HG02981 (cell line): ENCODE data around the gene NFATC2.
A peak's percentile ranks its signal among the peaks of the same experiment; 100 is the strongest.

Experiments
- ATAC-seq: cut with Tn5 transposase; IDR thresholded peaks from one replicate; pipeline ENCODE4 v1.9.1; 2021; ENCODE audit warnings: mild to moderate bottlenecking, moderate library complexity; ENCODE audit not compliant: unreplicated experiment

Gene NFATC2

DNA sequence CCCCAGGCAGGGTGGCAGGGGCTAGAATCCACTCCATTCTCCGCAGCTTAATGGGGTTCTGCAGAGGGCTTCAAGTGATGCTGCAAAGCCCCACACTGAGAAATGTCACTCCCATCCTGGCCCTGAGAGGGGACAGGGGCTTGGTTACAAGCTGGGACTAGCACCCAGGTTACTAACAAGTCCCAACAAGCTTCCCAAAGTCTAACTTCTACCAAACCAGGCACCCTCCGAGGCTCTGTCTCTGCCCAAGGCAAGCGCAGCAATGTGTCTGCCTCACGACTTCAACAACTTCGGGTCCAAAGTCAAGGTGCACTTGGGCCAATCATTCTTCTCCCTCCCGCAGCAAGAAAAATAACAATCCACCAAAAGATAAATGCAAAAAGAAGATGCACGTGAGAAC is 45.6 kb downstream of the NFATC2 start:
- ATAC-seq = no peak

- no peak for ATAC-seq
Observed at GRCh38 chr20:51495921-51496545, 46.5 kb downstream of the NFATC2 start.

DNA sequence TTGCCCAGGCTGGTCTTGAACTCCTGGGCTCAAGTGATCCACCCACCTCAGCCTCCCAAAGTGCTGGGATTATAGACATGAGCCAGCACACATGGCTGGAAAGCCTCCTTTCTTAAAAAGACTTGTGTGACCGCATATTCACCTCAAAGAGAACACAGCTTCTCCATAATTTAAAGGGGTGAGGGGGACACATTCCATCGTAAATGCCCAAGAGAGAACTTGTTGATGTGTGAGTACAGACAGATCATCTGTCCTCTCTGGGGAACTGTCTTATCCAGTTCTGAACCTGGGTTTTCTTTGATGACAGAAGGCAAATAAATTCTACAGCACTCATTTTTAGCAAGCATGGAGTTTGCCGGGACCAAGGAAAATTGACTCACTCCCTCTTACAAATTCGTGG is 47.2 kb downstream of the NFATC2 start:
- ATAC-seq = no peak

GRCh38 chr20:51494241-51495110 is 48.0 kb downstream of the NFATC2 start:
- ATAC-seq = no peak

DNA sequence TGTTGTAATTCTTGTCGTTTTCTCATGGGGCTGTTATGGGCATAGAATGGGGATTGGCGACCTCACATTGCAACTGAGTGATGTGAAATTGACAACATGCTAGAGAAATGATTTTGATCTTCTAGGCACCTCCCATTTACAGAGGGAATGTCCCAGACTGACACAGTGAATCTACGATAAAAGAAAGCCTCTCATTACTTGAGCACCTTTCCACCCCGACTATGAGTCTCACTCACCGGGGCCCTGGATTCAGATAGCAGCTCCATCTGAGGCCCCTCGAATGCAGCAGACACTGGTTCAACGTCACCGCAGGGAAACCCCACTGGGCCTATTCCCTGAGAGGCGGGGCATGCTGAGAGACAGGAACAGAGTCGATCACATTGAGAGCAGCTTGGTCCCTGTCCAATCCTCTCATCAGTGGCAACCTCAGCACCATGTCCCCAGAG is 49.1 kb downstream of the NFATC2 start:
- no peak for ATAC-seq

- no peak for ATAC-seq
Observed at GRCh38 chr20:51492167-51493092, 50.1 kb downstream of the NFATC2 start.

GRCh38 chr20:51491393-51491792 is 51.1 kb downstream of the NFATC2 start:
- ATAC-seq = no peak

- ATAC-seq = no peak
Observed at GRCh38 chr20:51490635-51491034, 51.9 kb downstream of the NFATC2 start.

- ATAC-seq = no peak
Observed at GRCh38 chr20:51489611-51490010, 52.9 kb downstream of the NFATC2 start.

DNA sequence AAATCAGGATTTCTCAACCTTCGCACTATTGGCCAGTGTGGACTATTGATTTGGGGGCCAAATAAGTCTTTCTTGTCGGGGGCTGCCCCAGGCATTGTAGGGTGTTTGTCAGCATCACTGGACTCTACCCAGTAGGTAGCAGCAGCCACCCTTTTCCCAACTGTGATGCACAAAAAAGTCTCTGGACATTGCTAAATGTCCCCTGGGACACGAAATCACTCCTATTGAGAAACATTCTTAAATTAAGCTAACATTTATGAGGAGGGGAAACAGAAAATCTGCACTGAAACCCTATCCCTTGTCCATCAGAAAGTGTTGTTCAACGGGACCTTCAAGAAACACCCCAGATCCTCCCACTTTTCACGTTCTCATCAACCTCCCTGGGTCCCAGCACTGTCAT is 54.2 kb downstream of the NFATC2 start:
- no peak for ATAC-seq

GRCh38 chr20:51487565-51488268 is 54.8 kb downstream of the NFATC2 start:
- no peak for ATAC-seq

GRCh38 chr20:51487076-51487475 is 55.4 kb downstream of the NFATC2 start:
- no peak for ATAC-seq

DNA sequence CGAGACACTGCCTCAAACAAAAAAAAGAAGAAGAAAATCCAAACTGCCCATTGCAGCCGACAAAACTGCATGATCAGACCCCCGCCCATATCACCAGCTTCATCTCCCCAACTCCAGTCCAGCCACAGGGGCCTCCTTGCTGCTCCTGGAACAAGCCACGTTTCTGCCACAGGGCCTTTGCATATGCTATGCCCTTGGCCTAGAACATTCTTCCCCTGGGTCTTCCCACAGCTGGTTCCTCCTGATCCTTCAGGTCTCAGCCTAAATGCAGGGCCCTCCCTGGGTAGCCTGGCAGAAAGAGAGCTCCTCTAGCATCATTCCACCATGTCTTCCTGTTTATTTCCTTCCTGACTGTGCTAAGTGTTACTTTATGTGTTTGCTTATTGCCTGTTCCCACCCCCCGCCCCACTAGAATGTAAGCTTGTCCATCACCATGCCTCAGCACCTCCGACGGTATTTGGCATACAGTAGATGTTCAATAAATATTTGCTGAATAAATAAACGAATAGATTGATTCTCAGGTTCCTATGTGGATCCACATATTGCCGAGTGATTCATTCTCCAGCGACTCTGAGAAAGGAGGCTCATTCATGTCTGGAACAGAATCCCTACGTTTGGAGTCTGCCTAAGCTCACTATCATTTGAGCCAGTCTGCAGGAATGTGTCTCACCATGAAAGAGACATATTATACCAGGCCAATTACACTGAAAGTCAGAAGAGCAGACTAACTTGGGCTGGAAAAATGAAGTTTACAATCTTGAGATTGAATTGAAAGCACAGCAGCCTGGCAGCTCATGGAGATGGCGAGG is 56.1 kb downstream of the NFATC2 start:
- ATAC-seq = no peak

DNA sequence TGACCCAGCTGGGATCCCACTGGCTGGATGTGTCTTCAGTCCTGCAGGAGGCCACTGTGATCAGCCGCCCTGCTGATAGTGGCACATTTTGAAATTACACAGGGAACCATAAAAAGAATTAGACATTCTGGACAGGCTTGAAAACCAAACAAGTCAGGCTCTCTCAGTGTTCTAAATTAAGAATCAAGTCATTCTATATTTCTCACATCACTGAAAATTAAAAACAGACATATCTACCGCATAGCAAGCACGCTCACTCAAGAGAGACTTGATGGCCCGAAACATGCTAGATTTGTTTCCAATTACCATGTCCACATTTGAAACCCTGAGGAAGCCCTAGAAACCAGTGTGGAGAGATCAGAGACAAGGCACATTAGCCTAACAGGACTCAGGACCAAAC is 57.7 kb downstream of the NFATC2 start:
- ATAC-seq = no peak

GRCh38 chr20:51484141-51484815 is 58.2 kb downstream of the NFATC2 start:
- ATAC-seq = no peak

- ATAC-seq = no peak
Observed at GRCh38 chr20:51482836-51483473, 59.6 kb downstream of the NFATC2 start.

DNA sequence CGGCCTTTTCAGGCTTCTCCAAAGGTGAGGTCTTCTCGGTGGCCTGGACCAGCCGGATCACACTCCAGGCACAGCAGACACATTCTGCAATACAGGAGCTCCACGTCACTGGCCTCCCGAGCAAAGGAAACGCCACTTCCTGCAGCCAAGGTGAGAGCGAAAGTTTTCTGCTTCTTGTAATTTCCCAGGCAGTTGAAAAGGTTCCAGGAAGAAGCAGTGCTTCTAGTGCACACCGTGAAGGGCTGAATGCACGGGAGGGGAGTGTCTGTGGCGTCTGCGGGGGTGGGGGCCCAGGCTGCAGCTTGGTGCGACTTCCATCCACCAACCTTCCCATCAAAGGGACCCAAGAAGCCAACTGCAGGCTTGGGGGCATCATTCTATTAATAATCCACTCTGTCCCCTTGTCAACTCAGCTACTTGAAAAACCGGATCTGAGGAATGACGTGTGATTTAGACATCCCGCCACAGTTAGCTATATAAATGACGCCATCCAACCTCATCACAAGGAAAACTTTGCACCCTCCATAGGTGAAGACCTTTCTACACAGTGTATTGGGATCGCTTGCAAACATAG is 61.1 kb downstream of the NFATC2 start:
- no peak for ATAC-seq

DNA sequence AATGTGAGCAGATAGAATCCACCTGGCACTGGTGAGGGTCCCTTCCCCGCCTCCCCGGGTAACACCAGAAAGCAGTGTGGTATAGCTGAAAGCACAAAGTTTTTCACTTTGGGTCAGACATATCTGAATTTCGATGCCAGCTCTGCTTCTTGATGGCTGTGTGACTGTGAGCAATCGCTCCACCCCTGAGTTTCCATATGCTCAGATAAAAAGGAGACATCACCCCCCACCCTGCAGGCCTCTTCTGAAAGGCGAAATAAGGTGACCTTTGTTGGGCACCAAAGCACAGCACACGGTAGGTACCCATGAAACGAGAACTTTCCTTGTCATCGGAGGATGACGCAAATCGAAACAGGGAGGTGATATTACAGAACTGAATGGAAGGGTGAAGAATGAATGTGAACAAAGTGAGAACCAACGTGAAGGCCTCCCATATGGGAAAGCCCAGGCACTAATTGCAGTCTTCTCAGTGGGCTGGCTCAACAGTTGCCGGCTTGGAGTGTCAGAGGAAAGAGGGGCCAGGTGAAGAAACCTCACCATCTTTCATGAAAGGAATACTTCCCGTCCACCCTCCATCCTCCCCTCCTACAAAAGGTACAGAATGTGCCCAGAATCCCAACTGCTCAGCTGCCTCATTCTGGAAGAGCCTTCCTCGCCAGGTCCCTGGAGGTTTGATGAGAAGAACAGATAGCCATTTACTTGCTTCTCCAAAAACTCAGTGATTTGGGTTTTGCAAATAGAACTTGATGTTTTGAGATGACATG is 61.8 kb downstream of the NFATC2 start:
- ATAC-seq = peak; percentile 72
